Measurements from ENCODE around the gene RAP1B.
"Not testable (repeated sequence)": the region's sequence is repeated elsewhere in the genome, so short reads cannot be mapped to it uniquely, and the experiment has no call there.

Gene RAP1B

GRCh38 chr12:68665016-68665569 is 54.4 kb downstream of the RAP1B start:
- Histone ChIP-seq H2AFZ (ENCODE audit: low read length, unreplicated experiment) (no peak overlapping the region), H3K4me1 (ENCODE audit: control insufficient read depth, insufficient read depth, low read length, unreplicated experiment) (no peaks in the 10 kb centered on the region), H3K4me3 (ENCODE audit: low read depth, low read length) (no peak overlapping the region), H3K79me2 (ENCODE audit: control insufficient read depth, insufficient read depth, low read length, unreplicated experiment) (no peaks in the 10 kb centered on the region), H3K36me3 (ENCODE audit: insufficient read depth, low read length) (peaks cover 26% of the 10 kb centered on the region), H3K27ac (ENCODE audit: low read depth, low read length) (no peak overlapping the region), H3K27me3 (ENCODE audit: insufficient read depth, low read length) (no peaks in the 10 kb centered on the region)

GRCh38 chr12:68667291-68667690 is 56.6 kb downstream of the RAP1B start:
- no peaks in the 10 kb centered on the region for H3K79me2 ChIP-seq (ENCODE audit: control insufficient read depth, insufficient read depth, low read length, unreplicated experiment)
- H3K4me1 ChIP-seq (ENCODE audit: control insufficient read depth, insufficient read depth, low read length, unreplicated experiment): no peaks in the 10 kb centered on the region
- H2AFZ ChIP-seq (ENCODE audit: low read length, unreplicated experiment): no peak overlapping the region
- no peak overlapping the region for H3K4me3 ChIP-seq (ENCODE audit: low read depth, low read length)
- no peak overlapping the region for H3K27ac ChIP-seq (ENCODE audit: low read depth, low read length)
- peaks cover 10% of the 10 kb centered on the region for H3K36me3 ChIP-seq (ENCODE audit: insufficient read depth, low read length)
- no peaks in the 10 kb centered on the region for H3K27me3 ChIP-seq (ENCODE audit: insufficient read depth, low read length)

DNA sequence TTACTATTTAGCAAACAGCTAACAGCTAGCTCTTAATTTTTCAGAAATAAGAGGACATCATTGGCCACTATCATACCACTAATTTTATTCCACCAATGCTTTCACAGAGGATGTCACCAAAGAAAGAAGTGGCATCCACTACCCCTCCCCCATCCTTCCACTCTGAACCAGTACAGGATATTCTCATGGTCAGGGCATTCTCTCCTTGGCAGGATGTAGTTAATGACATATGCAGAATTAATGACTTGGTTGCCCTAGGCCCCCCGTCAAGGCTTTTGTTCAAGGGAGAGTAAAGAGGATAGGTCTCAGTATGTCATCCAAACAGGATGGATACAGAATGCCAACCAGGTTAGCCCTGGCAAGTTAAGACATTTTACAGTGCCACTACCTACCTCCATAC is 57.2 kb downstream of the RAP1B start:
- Histone ChIP-seq H3K27ac (ENCODE audit: low read depth, low read length) (no peak overlapping the region), H3K4me3 (ENCODE audit: low read depth, low read length) (no peak overlapping the region), H3K4me1 (ENCODE audit: control insufficient read depth, insufficient read depth, low read length, unreplicated experiment) (no peaks in the 10 kb centered on the region), H2AFZ (ENCODE audit: low read length, unreplicated experiment) (no peak overlapping the region), H3K79me2 (ENCODE audit: control insufficient read depth, insufficient read depth, low read length, unreplicated experiment) (no peaks in the 10 kb centered on the region), H3K36me3 (ENCODE audit: insufficient read depth, low read length) (peaks cover 5% of the 10 kb centered on the region), H3K27me3 (ENCODE audit: insufficient read depth, low read length) (no peaks in the 10 kb centered on the region)

GRCh38 chr12:68671179-68671578 is 60.5 kb downstream of the RAP1B start:
- Histone ChIP-seq H3K4me3 (ENCODE audit: low read depth, low read length) (no peak overlapping the region), H3K79me2 (ENCODE audit: control insufficient read depth, insufficient read depth, low read length, unreplicated experiment) (no peaks in the 10 kb centered on the region), H3K36me3 (ENCODE audit: insufficient read depth, low read length) (no peaks in the 10 kb centered on the region), H2AFZ (ENCODE audit: low read length, unreplicated experiment) (no peak overlapping the region), H3K27ac (ENCODE audit: low read depth, low read length) (no peak overlapping the region), H3K4me1 (ENCODE audit: control insufficient read depth, insufficient read depth, low read length, unreplicated experiment) (peaks cover 6% of the 10 kb centered on the region), H3K27me3 (ENCODE audit: insufficient read depth, low read length) (no peaks in the 10 kb centered on the region)

- H3K27ac ChIP-seq (ENCODE audit: low read depth, low read length): no peak overlapping the region
- H3K4me1 ChIP-seq (ENCODE audit: control insufficient read depth, insufficient read depth, low read length, unreplicated experiment): peaks cover 11% of the 10 kb centered on the region
- no peak overlapping the region for H2AFZ ChIP-seq (ENCODE audit: low read length, unreplicated experiment)
- no peaks in the 10 kb centered on the region for H3K27me3 ChIP-seq (ENCODE audit: insufficient read depth, low read length)
- H3K4me3 ChIP-seq (ENCODE audit: low read depth, low read length): no peak overlapping the region
- no peaks in the 10 kb centered on the region for H3K79me2 ChIP-seq (ENCODE audit: control insufficient read depth, insufficient read depth, low read length, unreplicated experiment)
- H3K36me3 ChIP-seq (ENCODE audit: insufficient read depth, low read length): no peaks in the 10 kb centered on the region
Observed at GRCh38 chr12:68673788-68674187, 63.1 kb downstream of the RAP1B start.

DNA sequence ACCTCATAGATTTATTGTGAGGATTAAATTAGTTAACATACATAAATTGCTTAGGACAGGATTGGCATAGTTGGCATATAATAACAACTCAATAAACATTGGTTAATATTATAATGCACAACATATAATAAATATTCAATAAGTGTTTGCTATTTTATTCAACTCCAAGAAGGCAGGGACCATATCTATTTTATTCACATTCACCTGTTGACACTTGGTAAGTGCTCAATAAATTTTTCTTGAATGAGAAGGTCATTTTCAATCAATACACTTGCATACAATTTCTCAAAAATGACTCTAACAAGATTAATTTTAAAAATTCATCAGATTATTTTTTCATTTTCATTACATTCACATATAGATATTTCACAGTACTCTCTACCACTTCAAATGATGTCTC is 63.7 kb downstream of the RAP1B start:
- Histone ChIP-seq H3K36me3 (ENCODE audit: insufficient read depth, low read length) (no peaks in the 10 kb centered on the region), H3K4me1 (ENCODE audit: control insufficient read depth, insufficient read depth, low read length, unreplicated experiment) (peaks cover 11% of the 10 kb centered on the region), H3K27ac (ENCODE audit: low read depth, low read length) (no peak overlapping the region), H2AFZ (ENCODE audit: low read length, unreplicated experiment) (no peak overlapping the region), H3K27me3 (ENCODE audit: insufficient read depth, low read length) (no peaks in the 10 kb centered on the region), H3K4me3 (ENCODE audit: low read depth, low read length) (no peak overlapping the region), H3K79me2 (ENCODE audit: control insufficient read depth, insufficient read depth, low read length, unreplicated experiment) (no peaks in the 10 kb centered on the region)

DNA sequence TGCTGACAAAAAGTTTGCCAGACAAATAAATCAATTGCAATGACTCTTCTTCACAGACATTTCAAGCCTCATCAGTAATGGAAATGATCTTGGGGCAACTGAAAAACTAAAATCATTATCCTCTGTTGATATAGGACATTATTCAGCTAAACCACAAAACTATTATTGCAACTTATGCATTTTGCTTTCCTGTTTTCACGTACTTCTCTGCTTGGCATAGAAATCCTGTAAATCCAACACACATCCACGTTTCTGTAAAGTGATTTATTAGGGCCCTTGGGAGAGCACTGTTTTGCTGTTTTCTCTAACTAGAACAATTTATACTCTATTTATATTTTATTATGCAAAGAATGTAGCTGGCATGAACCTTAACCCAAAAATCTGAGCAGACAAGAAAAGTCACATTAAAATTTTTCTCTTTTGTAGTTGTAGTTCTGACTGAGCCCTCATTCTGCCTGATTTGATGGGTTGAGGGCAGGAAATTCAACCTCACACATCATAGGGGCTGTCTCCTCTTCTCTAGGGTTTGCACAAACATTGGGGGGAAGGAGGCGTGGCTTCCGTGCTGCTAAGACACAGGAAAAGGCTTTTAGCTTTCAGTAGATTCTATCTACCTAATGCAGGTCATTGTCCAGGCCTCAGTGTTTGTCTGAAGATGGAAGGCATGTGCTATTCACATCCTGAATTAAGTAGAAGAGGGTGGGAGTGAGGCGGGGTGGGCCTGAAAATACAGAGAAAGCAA is 64.6 kb downstream of the RAP1B start:
- Histone ChIP-seq H3K27ac (ENCODE audit: low read depth, low read length) (no peak overlapping the region), H3K27me3 (ENCODE audit: insufficient read depth, low read length) (no peaks in the 10 kb centered on the region), H3K4me3 (ENCODE audit: low read depth, low read length) (no peak overlapping the region), H3K4me1 (ENCODE audit: control insufficient read depth, insufficient read depth, low read length, unreplicated experiment) (peaks cover 14% of the 10 kb centered on the region), H2AFZ (ENCODE audit: low read length, unreplicated experiment) (no peak overlapping the region), H3K79me2 (ENCODE audit: control insufficient read depth, insufficient read depth, low read length, unreplicated experiment) (no peaks in the 10 kb centered on the region), H3K36me3 (ENCODE audit: insufficient read depth, low read length) (no peaks in the 10 kb centered on the region)

- H3K27me3 ChIP-seq (ENCODE audit: insufficient read depth, low read length); H2AFZ ChIP-seq (ENCODE audit: low read length, unreplicated experiment); H3K36me3 ChIP-seq (ENCODE audit: insufficient read depth, low read length); H3K4me3 ChIP-seq (ENCODE audit: low read depth, low read length); H3K79me2 ChIP-seq (ENCODE audit: control insufficient read depth, insufficient read depth, low read length, unreplicated experiment): not testable (repeated sequence)
- peaks cover 14% of the 10 kb centered on the region for H3K4me1 ChIP-seq (ENCODE audit: control insufficient read depth, insufficient read depth, low read length, unreplicated experiment)
- 0 out of 2 replicates have a peak overlapping the region, but pooled peaks have one; percentile 14 for H3K27ac ChIP-seq (ENCODE audit: low read depth, low read length)
Observed at GRCh38 chr12:68676854-68677253, 66.2 kb downstream of the RAP1B start.

DNA sequence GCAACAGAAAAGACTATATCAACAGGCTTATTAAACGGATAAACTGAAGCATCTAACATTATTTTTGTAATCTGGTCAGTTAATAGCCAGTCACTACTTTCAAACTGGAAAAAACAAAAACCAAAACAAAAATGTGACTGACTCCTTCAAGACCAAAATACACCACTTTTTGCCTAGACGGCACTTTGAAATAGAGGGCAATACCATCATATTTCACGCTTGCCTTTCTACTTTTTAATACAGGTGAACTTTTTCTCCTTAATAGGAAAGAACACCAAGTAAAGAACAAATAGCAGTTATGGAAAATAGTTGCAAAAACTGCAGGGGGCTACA is 75.5 kb downstream of the RAP1B start:
- H3K4me3 ChIP-seq (ENCODE audit: low read depth, low read length): peak overlapping the region; percentile 87
- peak overlapping the region; percentile 82 for H2AFZ ChIP-seq (ENCODE audit: low read length, unreplicated experiment)
- peaks cover 31% of the 10 kb centered on the region for H3K79me2 ChIP-seq (ENCODE audit: control insufficient read depth, insufficient read depth, low read length, unreplicated experiment)
- H3K36me3 ChIP-seq (ENCODE audit: insufficient read depth, low read length): peaks cover 11% of the 10 kb centered on the region
- no peaks in the 10 kb centered on the region for H3K27me3 ChIP-seq (ENCODE audit: insufficient read depth, low read length)
- H3K27ac ChIP-seq (ENCODE audit: low read depth, low read length): peak overlapping the region; percentile 79
- H3K4me1 ChIP-seq (ENCODE audit: control insufficient read depth, insufficient read depth, low read length, unreplicated experiment): peaks cover 15% of the 10 kb centered on the region

DNA sequence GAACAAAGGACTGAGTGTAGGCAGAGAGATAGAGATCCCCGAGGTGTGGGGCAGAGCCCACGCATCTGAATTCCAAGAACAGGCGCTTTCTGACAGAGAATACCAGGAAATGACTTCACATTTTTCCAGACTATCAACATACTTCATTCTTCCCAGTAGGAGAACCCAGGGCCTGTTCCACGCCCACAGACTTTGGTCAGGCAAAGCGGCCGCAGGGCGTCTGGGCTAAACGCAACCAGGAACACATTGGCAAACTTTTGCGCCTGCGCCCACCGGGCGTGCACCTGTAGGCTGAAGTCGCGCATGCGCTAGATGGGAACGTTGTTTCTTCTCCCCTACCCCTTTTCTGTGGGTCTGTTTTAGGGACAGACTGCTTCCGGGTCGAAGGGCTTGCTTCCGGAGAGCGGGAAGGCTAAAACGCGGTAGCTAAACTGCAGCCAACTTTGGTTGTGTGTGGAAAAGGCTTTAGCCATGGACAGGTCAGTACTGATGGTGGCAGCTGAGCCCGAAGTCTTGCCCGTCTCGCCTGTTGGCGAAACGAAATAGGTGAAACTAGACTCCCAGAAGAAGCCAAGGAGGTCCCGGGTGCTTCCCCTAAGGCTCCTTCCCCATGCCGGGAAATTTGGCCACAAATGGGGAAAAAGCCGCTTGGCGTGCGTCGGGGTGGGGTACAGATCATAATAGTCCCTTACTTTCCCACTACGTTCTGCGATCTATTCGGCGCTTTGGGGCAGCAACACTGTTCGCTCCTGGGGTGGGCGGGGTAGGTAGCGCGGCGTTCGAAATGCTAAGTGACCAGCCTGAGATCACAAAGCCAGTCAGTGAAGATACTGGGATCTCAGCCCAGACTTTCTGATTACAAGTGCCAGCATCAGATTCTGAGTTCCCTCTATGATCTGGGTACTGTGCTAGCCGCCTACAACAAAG is 76.2 kb downstream of the RAP1B start, which contains the start of gene NUP107:
Gene NUP107, plus strand, starts transcription at position 384 of the 927 bp plus-strand sequence. Its CDS starts 88 bp downstream, at position 472.
- H3K79me2 ChIP-seq (ENCODE audit: control insufficient read depth, insufficient read depth, low read length, unreplicated experiment): peaks cover 31% of the 10 kb centered on the region
- H3K4me3 ChIP-seq (ENCODE audit: low read depth, low read length): peak within 1 kb of the TSS; percentile 87
- H3K27ac ChIP-seq (ENCODE audit: low read depth, low read length): peak within 1 kb of the TSS; percentile 79
- peak within 1 kb of the TSS; percentile 82 for H2AFZ ChIP-seq (ENCODE audit: low read length, unreplicated experiment)
- H3K36me3 ChIP-seq (ENCODE audit: insufficient read depth, low read length): peaks cover 12% of the 10 kb centered on the region
- H3K4me1 ChIP-seq (ENCODE audit: control insufficient read depth, insufficient read depth, low read length, unreplicated experiment): peaks cover 15% of the 10 kb centered on the region
- H3K27me3 ChIP-seq (ENCODE audit: insufficient read depth, low read length): no peaks in the 10 kb centered on the region

All from ACC112 (cell line).